Adrenal gland (tissue), 5 donors: Measurements from ENCODE around the gene MDFI.

ENCODE experiments used
- CTCF ChIP-seq, 6 experiments: fragments of 450-650 bp in 4 of 6; fragments of 200-600 bp in 2 of 6; sonication (generic) in 1 of 6; IDR thresholded peaks; 1 replicate in 5 of 6; 2 replicates in 1 of 6; pipeline versions ENCODE4 v1.5.1 to v1.8.0; 2016 to 2021; ENCODE audit warnings: antibody characterized with exemption in 6 of 6, mild to moderate bottlenecking in 2 of 6, moderate library complexity in 1 of 6
- POLR2A ChIP-seq, 2 donors: fragments of 450-650 bp; IDR thresholded peaks; one replicate each; pipeline ENCODE4 v1.6.1; 2017; ENCODE audit warnings: antibody characterized with exemption in 2 of 2, mild to moderate bottlenecking in 2 of 2, moderate library complexity in 1 of 2
- donor health status: DM: no; HTN: no; CAD: no.

- TF ChIP-seq CTCF (IDR thresholded peaks at IDR 0.05) (no peak), POLR2A (IDR thresholded peaks at IDR 0.05) (no peak)
These were observed 2.9 kb upstream of the MDFI start for GRCh38 chr6:41635365-41635764.
